ENCODE results near the gene IRF3.
"Not testable (repeated sequence)": the region's sequence is repeated elsewhere in the genome, so short reads cannot be mapped to it uniquely, and the experiment has no call there.

DNA sequence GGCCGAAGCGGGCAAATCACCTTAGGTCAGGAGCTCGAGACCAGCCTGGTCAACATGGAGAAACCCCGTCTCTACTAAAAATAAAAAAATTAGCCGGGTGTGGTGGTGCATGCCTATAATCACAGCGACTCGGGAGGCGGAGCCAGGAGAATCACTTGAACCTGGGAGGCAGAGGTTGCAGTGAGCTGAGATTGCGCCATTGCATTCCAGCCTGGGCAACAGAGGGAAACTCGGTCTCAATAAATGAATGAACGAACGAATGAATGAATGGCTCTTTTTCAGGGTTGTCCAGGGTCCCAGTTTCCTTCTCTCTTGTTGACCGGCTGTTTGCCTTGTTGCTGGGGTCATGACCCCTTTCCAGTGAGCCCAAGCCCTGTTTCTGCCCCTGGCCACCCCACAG is 47.8 kb downstream of the IRF3 start:
- TF ChIP-seq CTCF, POLR2A (IDR thresholded peaks at IDR 0.05): not testable (repeated sequence)
